SK-N-DZ (cell line): Measurements from ENCODE around the gene DAB2IP.
A peak's percentile ranks its signal among the peaks of the same experiment; 100 is the strongest.

Experiments used
- DNase-seq: peaks from one replicate; pipeline ENCODE4 v3.0.0-alpha.2; 2015; ENCODE audit warnings: low spot score

The DAB2IP gene

GRCh38 chr9:121743441-121744001, 92.1 kb downstream of the DAB2IP start:
- peak; percentile 77 for DNase-seq

GRCh38 chr9:121744002-121744686, 92.7 kb downstream of the DAB2IP start:
- peak; percentile 38 for DNase-seq

DNA sequence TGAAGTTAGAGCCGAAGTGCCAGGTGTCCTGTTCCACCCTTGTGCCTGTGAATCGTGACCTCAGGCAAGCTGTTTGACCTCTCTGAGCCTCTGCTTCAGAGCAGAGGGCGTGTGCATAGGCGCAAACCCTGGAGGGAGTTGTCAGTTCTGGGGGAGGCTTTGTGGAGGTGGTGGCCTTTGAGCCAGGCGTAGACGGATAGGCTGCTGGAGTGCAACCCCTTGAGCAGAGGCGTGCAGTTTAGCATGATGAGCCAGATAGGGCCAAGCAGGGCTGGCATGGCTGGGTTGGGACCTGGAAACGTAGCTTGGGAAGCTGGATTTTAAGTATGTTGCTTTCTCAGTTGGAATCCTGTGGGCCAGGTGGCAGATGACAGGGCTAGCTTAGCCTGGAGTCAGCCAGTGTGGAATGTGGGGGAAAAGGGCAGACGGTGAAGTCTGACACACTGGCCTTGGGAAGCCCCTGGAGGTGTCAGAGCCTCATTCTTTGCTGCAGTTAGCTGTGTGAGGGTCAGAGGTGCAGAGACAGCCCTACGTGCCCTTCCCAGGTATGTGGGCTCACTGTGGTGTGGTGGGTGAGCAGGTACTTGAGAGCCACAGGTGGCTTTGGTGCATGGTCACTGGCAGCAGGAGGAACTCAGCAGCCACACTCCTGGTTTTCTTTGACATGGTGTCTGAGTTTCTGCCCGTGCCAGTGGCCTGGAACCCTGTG, 93.4 kb downstream of the DAB2IP start:
- DNase-seq, result no peak

DNA sequence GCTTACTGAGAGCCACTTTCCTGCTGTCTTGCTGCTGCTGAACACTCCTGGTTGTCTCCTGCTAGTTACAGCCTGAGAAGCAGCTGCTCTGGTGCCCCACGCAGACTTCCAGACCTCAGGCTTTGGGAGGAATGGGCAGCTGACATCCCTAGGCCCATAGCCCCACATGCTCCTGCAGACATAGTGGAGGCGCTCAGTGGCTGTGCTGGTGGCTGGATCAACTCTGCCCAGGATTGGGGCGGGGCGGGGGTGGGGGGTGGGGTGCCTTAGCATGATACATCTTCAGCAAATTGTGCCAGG, 93.9 kb downstream of the DAB2IP start:
- no peak for DNase-seq

- no peak for DNase-seq
These were observed 95.0 kb downstream of the DAB2IP start for GRCh38 chr9:121746411-121746810.

- DNase-seq, result no peak
These were observed 95.4 kb downstream of the DAB2IP start for GRCh38 chr9:121746866-121747265.

GRCh38 chr9:121748074-121748473, 96.6 kb downstream of the DAB2IP start:
- DNase-seq, result no peak

DNA sequence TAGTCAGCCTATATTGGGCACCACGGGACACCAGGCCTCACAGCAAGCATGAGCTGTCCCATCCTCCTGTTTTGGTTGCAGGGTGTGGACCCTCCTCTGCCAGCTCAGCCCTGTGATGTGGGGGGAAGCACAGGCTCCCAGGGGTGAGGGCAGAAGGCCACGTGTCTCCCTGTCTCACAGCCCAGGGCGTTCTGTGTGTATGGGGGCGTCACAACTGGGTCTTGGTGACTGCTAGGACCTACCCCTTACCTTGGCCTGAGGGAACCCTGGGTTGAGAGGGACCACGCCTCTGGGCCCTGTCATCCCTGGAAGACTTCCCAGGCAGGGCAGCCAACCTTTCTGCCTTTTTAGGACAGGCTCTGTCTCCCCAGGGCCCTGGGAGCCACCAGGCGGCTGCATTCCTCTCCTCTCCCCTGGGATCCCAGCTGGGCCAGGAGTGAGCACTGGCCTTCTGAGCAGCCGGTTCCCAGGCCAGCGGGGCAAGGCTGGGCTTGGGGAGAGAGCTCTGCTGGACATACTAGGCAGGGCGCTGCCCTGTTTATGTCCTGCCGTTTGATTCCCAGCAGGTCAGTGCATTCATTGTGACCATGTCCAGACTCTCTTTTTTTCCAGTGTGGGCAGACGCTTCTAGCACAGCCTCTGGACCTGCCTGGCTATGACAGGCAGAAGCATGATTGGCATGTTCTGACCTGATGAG, 97.4 kb downstream of the DAB2IP start:
- no peak for DNase-seq

GRCh38 chr9:121749614-121750013, 98.2 kb downstream of the DAB2IP start:
- DNase-seq, result no peak

- no peak for DNase-seq
These were observed 98.9 kb downstream of the DAB2IP start for GRCh38 chr9:121750259-121750714.

GRCh38 chr9:121750715-121751623, 99.5 kb downstream of the DAB2IP start:
- no peak for DNase-seq

DNA sequence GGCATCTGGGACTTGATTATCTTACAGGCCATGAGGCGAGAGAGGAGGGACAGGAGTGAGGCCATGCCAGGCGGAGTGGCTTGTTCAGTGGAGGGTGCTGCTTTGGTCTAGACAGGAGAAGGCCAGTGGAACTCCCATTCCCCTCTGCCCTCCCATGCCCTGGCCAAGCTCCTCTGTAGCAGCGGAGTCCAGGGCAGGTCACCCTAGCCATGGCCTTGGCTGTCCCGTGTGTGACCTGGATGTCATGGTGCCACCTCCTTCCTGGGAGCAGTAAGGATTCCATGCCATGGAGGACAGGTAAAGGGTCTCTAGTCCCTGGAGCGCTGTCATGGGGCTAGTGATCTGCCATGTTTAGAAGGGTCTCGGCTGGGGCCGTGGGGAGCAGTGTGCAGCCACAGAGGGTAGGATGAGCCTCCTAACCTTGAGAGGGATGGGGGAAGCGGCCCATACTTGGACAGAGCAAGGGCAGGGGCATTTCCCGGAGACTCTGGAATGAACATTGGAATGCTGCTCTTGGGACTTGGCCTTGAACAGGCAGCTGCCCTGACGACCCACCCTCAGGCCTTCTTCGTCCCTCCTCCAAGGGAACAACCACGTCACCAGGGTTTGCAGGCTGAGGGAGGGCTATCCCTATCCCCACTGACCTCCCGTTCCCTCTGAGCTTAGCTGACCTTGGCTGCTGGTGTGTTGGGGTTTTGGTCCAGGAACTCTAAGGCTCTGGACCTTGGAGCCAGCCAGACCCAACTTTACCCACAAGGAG, 100.4 kb downstream of the DAB2IP start:
- no peak for DNase-seq

GRCh38 chr9:121752929-121753328, 101.5 kb downstream of the DAB2IP start:
- no peak for DNase-seq

- DNase-seq, result no peak
These were observed 102.6 kb downstream of the DAB2IP start for GRCh38 chr9:121753802-121754654.

DNA sequence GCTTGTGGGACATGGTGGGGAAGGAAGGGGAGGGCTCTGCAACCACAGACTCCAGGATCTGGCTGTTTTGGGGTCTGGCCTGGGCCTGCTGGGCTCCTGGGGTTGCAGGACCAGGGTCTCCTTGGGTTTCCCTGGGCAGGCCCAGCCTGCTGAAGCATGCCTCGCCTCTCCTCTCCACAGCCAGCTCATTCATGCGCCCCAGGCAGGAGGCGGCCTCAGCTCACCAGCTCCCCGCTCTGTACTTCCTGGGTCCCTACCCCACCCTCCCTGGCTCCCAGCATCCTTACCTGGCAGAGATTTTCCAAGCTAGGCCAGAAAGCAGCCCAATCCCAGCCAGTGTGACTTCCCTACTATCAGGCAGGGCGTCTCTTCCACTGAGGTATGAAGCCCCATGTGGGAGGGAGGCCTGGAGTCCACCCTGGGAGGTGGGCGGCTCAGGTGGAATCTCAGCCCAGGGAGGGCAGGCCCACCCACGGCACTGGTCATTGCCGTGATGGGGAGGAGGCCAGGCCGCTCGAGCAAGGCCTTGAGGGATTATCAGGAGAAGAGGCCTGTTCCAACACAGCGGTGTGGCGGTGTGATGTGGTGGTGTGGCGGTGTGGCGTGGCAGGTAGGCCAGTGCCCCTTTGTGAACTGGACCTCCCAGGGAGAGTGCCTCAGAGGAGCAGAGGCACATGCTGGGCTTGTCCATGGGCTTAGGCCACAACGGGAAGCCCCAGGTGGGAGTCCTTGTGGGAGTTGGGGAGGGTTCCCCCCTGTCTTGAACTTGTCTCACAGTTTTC, 103.4 kb downstream of the DAB2IP start:
- DNase-seq, result no peak

DNA sequence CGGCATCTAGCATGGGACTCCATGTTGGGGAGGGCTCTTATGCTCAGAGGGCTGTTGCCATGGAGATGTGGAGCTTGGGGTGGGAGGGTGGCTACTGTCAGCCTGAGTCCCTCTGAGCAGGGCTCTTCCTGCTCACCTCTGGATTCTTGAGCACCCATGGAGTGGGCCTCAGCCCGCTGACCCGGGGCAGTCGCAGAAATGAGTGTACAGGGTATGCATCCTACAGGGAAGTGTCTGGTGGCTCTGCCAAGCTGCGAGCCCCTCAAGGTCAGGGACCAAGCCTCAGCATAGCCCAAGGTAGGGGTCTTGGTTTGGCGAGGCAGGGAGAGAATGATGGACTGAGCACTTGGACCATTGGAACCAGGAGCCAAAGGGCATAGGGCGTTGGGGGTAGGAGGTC, 104.1 kb downstream of the DAB2IP start:
- no peak for DNase-seq

DNA sequence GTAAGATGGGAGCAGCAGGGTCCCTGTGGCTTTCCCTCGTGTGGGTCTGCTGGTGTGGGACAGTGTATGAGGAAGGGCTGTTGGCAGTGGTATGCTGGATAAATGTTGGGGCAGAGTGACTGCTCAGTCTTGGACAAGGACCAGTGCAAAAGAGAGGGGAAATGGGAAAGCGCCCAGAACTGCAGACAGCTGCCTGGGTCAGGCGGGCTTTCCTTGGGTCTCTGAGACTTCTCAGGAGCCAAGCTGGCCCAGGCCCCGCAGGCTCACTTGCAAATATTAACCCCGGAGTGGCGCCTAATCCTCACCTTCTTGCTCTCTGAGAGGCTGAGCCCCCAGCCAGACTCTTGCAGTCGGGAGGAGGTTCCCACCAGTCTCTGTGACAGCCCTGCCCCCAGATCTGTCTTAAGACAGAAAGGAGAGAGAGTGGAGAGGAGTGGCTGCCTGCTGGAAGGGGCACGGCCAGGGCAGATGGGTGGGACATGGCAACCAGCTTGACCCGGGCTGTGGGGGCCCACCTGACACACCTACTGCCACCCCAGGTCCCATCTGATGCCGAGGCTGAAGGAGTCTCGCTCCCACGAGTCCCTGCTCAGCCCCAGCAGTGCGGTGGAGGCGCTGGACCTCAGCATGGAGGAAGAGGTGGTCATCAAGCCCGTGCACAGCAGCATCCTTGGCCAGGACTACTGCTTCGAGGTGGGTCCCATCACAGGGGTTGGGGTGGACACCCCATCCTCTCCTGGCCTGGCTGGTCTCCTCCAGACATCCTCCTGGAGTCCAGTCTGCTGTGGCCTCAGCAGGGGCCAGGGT, 105.2 kb downstream of the DAB2IP start:
- DNase-seq, result no peak

DNA sequence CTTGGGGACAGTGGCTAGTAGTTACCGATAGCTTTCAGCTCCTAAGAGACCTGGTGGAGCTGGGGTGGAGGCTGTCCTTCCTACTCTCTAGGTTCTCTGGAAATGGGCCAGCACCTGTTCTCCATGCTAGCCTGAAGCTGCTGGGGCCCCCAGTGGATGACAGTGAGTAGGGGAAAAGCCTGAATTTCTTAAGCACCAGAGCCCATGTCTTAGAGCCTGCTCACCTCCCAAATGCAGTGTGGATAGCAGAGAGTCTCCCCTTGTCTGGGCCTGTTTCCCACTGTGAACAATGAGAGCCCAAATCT, 105.8 kb downstream of the DAB2IP start:
- no peak for DNase-seq
